ENCODE data around the gene NTF3.

NTF3 gene

GRCh38 chr12:5459051-5459782, 27.3 kb downstream of the NTF3 start:
- Mint-ChIP-seq H3K27me3 (no peaks in the 10 kb centered on the region), H3K4me1 (peaks cover 8 to 11% of the 10 kb centered on the region in 2 donors), H3K4me3 (no peak overlapping the region), H3K9me3 (no peaks in the 10 kb centered on the region), H3K36me3 (no peaks in the 10 kb centered on the region), H3K27ac (no peak overlapping the region)
- ATAC-seq (replicated peaks): no peak
- no peak for DNase-seq

- H3K4me1 Mint-ChIP-seq: peaks cover 8 to 11% of the 10 kb centered on the region in 2 donors
- no peaks in the 10 kb centered on the region for H3K27me3 Mint-ChIP-seq
- DNase-seq: no peak
- ATAC-seq (replicated peaks): no peak
- no peak overlapping the region for H3K27ac Mint-ChIP-seq
- H3K4me3 Mint-ChIP-seq: no peak overlapping the region
- no peaks in the 10 kb centered on the region for H3K36me3 Mint-ChIP-seq
- no peaks in the 10 kb centered on the region for H3K9me3 Mint-ChIP-seq
Measured at GRCh38 chr12:5460817-5461216, 28.9 kb downstream of the NTF3 start.

- no peaks in the 10 kb centered on the region for H3K9me3 Mint-ChIP-seq
- no peak for ATAC-seq (replicated peaks)
Measured at GRCh38 chr12:5461966-5462365, 30.1 kb downstream of the NTF3 start.

GRCh38 chr12:5464096-5464495, 32.2 kb downstream of the NTF3 start:
- Mint-ChIP-seq H3K4me3 (no peak overlapping the region), H3K27ac (no peak overlapping the region)

More at GRCh38 chr12:5461966-5462365, 30.1 kb downstream of the NTF3 start:
- no peak for DNase-seq
- no peak overlapping the region for H3K4me3 Mint-ChIP-seq
- no peak overlapping the region for H3K27ac Mint-ChIP-seq
- H3K27me3 Mint-ChIP-seq: no peaks in the 10 kb centered on the region
- H3K36me3 Mint-ChIP-seq: no peaks in the 10 kb centered on the region
- H3K4me1 Mint-ChIP-seq: peaks cover 5 to 6% of the 10 kb centered on the region in 2 donors

GRCh38 chr12:5465384-5465783, 33.5 kb downstream of the NTF3 start:
- no peak overlapping the region for H3K27ac Mint-ChIP-seq
- H3K27me3 Mint-ChIP-seq: peaks cover 4 to 9% of the 10 kb centered on the region in 2 donors
- DNase-seq (no peak), ATAC-seq (replicated peaks) (no peak)
- H3K36me3 Mint-ChIP-seq: no peaks in the 10 kb centered on the region
- H3K4me1 Mint-ChIP-seq: no peaks in the 10 kb centered on the region
- no peaks in the 10 kb centered on the region for H3K9me3 Mint-ChIP-seq
- H3K4me3 Mint-ChIP-seq: no peak overlapping the region

More at GRCh38 chr12:5464096-5464495, 32.2 kb downstream of the NTF3 start:
- H3K9me3 Mint-ChIP-seq: no peaks in the 10 kb centered on the region
- ATAC-seq (replicated peaks): no peak
- H3K27me3 Mint-ChIP-seq: peaks cover 4 to 8% of the 10 kb centered on the region in 2 donors
- no peaks in the 10 kb centered on the region for H3K4me1 Mint-ChIP-seq
- no peak for DNase-seq
- no peaks in the 10 kb centered on the region for H3K36me3 Mint-ChIP-seq

GRCh38 chr12:5466521-5466960, 34.6 kb downstream of the NTF3 start:
- DNase-seq: no peak
- Mint-ChIP-seq H3K27ac (no peak overlapping the region), H3K36me3 (no peaks in the 10 kb centered on the region), H3K4me3 (no peak overlapping the region), H3K9me3 (no peaks in the 10 kb centered on the region), H3K27me3 (peaks cover 4 to 14% of the 10 kb centered on the region in 2 donors), H3K4me1 (no peaks in the 10 kb centered on the region)
- ATAC-seq (replicated peaks): no peak

GRCh38 chr12:5467931-5468330, 36.0 kb downstream of the NTF3 start:
- Mint-ChIP-seq H3K4me1 (no peaks in the 10 kb centered on the region), H3K27ac (no peak overlapping the region), H3K27me3 (peaks cover 4 to 14% of the 10 kb centered on the region in 2 donors), H3K36me3 (no peaks in the 10 kb centered on the region), H3K4me3 (no peak overlapping the region), H3K9me3 (no peaks in the 10 kb centered on the region)
- ATAC-seq (replicated peaks) (no peak), DNase-seq (no peak)

GRCh38 chr12:5470221-5470620, 38.3 kb downstream of the NTF3 start:
- Mint-ChIP-seq H3K4me3 (no peak overlapping the region), H3K27me3 (peaks cover 4 to 14% of the 10 kb centered on the region in 2 donors), H3K9me3 (no peaks in the 10 kb centered on the region), H3K4me1 (no peaks in the 10 kb centered on the region), H3K36me3 (no peaks in the 10 kb centered on the region), H3K27ac (no peak overlapping the region)
- ATAC-seq (replicated peaks): no peak
- DNase-seq: no peak

GRCh38 chr12:5470703-5471102, 38.8 kb downstream of the NTF3 start:
- no peaks in the 10 kb centered on the region for H3K9me3 Mint-ChIP-seq
- H3K27me3 Mint-ChIP-seq: peaks cover 4 to 14% of the 10 kb centered on the region in 2 donors
- H3K27ac Mint-ChIP-seq: no peak overlapping the region
- H3K4me3 Mint-ChIP-seq: no peak overlapping the region
- no peaks in the 10 kb centered on the region for H3K4me1 Mint-ChIP-seq
- DNase-seq (no peak), ATAC-seq (replicated peaks) (no peak)
- no peaks in the 10 kb centered on the region for H3K36me3 Mint-ChIP-seq

- Mint-ChIP-seq H3K27ac (no peak overlapping the region), H3K27me3 (peaks cover 0 to 6% of the 10 kb centered on the region in 2 donors), H3K4me3 (no peak overlapping the region), H3K36me3 (no peaks in the 10 kb centered on the region), H3K9me3 (no peaks in the 10 kb centered on the region), H3K4me1 (no peaks in the 10 kb centered on the region)
- no peak for DNase-seq
- no peak for ATAC-seq (replicated peaks)
Measured at GRCh38 chr12:5473076-5473782, 41.3 kb downstream of the NTF3 start.

- ATAC-seq (replicated peaks) (no peak), DNase-seq (no peak)
- H3K27ac Mint-ChIP-seq: no peak overlapping the region
- no peaks in the 10 kb centered on the region for H3K4me1 Mint-ChIP-seq
- no peaks in the 10 kb centered on the region for H3K36me3 Mint-ChIP-seq
- H3K4me3 Mint-ChIP-seq: no peak overlapping the region
- no peaks in the 10 kb centered on the region for H3K9me3 Mint-ChIP-seq
- H3K27me3 Mint-ChIP-seq: peaks cover 0 to 6% of the 10 kb centered on the region in 2 donors
Measured at GRCh38 chr12:5473783-5474116, 41.8 kb downstream of the NTF3 start.

- Mint-ChIP-seq H3K27me3 (no peaks in the 10 kb centered on the region), H3K4me3 (no peak overlapping the region), H3K9me3 (no peaks in the 10 kb centered on the region), H3K4me1 (no peaks in the 10 kb centered on the region), H3K36me3 (no peaks in the 10 kb centered on the region), H3K27ac (no peak overlapping the region)
- DNase-seq (no peak), ATAC-seq (replicated peaks) (no peak)
Measured at GRCh38 chr12:5476356-5476755, 44.4 kb downstream of the NTF3 start.

GRCh38 chr12:5478081-5478706, 46.3 kb downstream of the NTF3 start:
- Mint-ChIP-seq H3K27me3 (no peaks in the 10 kb centered on the region), H3K36me3 (no peaks in the 10 kb centered on the region), H3K4me3 (no peak overlapping the region), H3K4me1 (no peaks in the 10 kb centered on the region), H3K9me3 (no peaks in the 10 kb centered on the region), H3K27ac (no peak overlapping the region)
- peak in 1 of 2 donors; percentile 71 for ATAC-seq (replicated peaks)
- no peak for DNase-seq

- H3K4me3 Mint-ChIP-seq: no peak overlapping the region
- H3K4me1 Mint-ChIP-seq: no peaks in the 10 kb centered on the region
- H3K27me3 Mint-ChIP-seq: no peaks in the 10 kb centered on the region
- H3K27ac Mint-ChIP-seq: no peak overlapping the region
- H3K36me3 Mint-ChIP-seq: no peaks in the 10 kb centered on the region
- H3K9me3 Mint-ChIP-seq: no peaks in the 10 kb centered on the region
- DNase-seq (no peak), ATAC-seq (replicated peaks) (no peak)
Measured at GRCh38 chr12:5479761-5480160, 47.9 kb downstream of the NTF3 start.

All from stimulated activated naive B cell treated with anti-CD40 and anti-IgM and Interleukin-4, amounts not matched to agents 10 μg/mL and 1 μg/mL and 100 μg/mL, for 72 hours (primary cell).